ENCODE data around the gene METTL16. TPM values are rescaled to one million over a fixed set of nuclear protein-coding genes. Genes with fewer than 3 reads are reported as not detected.
A peak's percentile ranks its signal among the peaks of the same experiment; 100 is the strongest.

METTL16 gene
- polyA plus RNA-seq, 1 experiment = 10.4 TPM

GRCh38 chr17:2396568-2397246 is 115.0 kb downstream of the METTL16 start:
- POLR2A ChIA-PET = no interaction called here
- peak overlapping the region; percentile 40 for H3K4me3 ChIP-seq (ENCODE audit: low read depth, low read length)
- CTCF ChIA-PET = interaction anchor here (1.3 to 1.6 kb wide), 2 partner anchors 15 to 44 kb away, joined by 4 to 8 read pairs; no protein-coding TSS in a partner anchor

GRCh38 chr17:2396192-2396567 is 115.5 kb downstream of the METTL16 start:
- DNase-seq (ENCODE audit: low read depth) = no peak
- CTCF ChIA-PET = interaction anchor here (1.3 to 1.6 kb wide), 2 partner anchors 14 to 43 kb away, joined by 4 to 8 read pairs; no protein-coding TSS in a partner anchor
- Histone ChIP-seq H3K4me3 (ENCODE audit: low read depth, low read length) (peak overlapping the region; percentile 40), H3K36me3 (ENCODE audit: control insufficient read depth, insufficient read depth, low read length) (peaks cover 1% of the 10 kb centered on the region; the same call in 1 of the 2 replicates), H3K27me3 (ENCODE audit: control insufficient read depth, insufficient read depth, low read length) (no peaks in the 10 kb centered on the region)
- no peak for TF ChIP-seq CTCF (IDR thresholded peaks at IDR 0.05; ENCODE audit: insufficient read depth, low read depth, low read length)
- POLR2A ChIA-PET = no interaction called here

More at GRCh38 chr17:2396568-2397246, 115.0 kb downstream of the METTL16 start:
- TF ChIP-seq CTCF (IDR thresholded peaks at IDR 0.05; ENCODE audit: insufficient read depth, low read depth, low read length) = no peak
- Histone ChIP-seq H3K27me3 (ENCODE audit: control insufficient read depth, insufficient read depth, low read length) (no peaks in the 10 kb centered on the region), H3K36me3 (ENCODE audit: control insufficient read depth, insufficient read depth, low read length) (peaks cover 1% of the 10 kb centered on the region; the same call in 1 of the 2 replicates)
- DNase-seq (ENCODE audit: low read depth) = peak; percentile 91

GRCh38 chr17:2395258-2396181 is 116.2 kb downstream of the METTL16 start:
- CTCF ChIA-PET = interaction anchor here (1.3 to 1.6 kb wide), 2 partner anchors 13 to 43 kb away, joined by 4 to 8 read pairs; no protein-coding TSS in a partner anchor
- peak; percentile 17; the same call in 1 of the 2 replicates for TF ChIP-seq CTCF (IDR thresholded peaks at IDR 0.05; ENCODE audit: insufficient read depth, low read depth, low read length)
- H3K4me3 ChIP-seq (ENCODE audit: low read depth, low read length) = no peak overlapping the region
- no peak for DNase-seq (ENCODE audit: low read depth)
- no peaks in the 10 kb centered on the region for H3K27me3 ChIP-seq (ENCODE audit: control insufficient read depth, insufficient read depth, low read length)
- H3K36me3 ChIP-seq (ENCODE audit: control insufficient read depth, insufficient read depth, low read length) = peaks cover 1% of the 10 kb centered on the region; the same call in 1 of the 2 replicates
- POLR2A ChIA-PET = no interaction called here

GRCh38 chr17:2394775-2395201 is 116.9 kb downstream of the METTL16 start:
- no peaks in the 10 kb centered on the region for H3K27me3 ChIP-seq (ENCODE audit: control insufficient read depth, insufficient read depth, low read length)
- POLR2A ChIA-PET = no interaction called here
- no peak for TF ChIP-seq CTCF (IDR thresholded peaks at IDR 0.05; ENCODE audit: insufficient read depth, low read depth, low read length)
- DNase-seq (ENCODE audit: low read depth) = no peak
- no peak overlapping the region for H3K4me3 ChIP-seq (ENCODE audit: low read depth, low read length)
- CTCF ChIA-PET = no interaction called here
- H3K36me3 ChIP-seq (ENCODE audit: control insufficient read depth, insufficient read depth, low read length) = peaks cover 3% of the 10 kb centered on the region; the same call in 1 of the 2 replicates

Data from BJ (cell line).